ENCODE results near the gene FBXL5. TPM values are rescaled to one million over a fixed set of nuclear protein-coding genes. Genes with fewer than 3 reads are reported as not detected.

Gene FBXL5
- polyA plus RNA-seq, 1 experiment, result 20.5 TPM

DNA sequence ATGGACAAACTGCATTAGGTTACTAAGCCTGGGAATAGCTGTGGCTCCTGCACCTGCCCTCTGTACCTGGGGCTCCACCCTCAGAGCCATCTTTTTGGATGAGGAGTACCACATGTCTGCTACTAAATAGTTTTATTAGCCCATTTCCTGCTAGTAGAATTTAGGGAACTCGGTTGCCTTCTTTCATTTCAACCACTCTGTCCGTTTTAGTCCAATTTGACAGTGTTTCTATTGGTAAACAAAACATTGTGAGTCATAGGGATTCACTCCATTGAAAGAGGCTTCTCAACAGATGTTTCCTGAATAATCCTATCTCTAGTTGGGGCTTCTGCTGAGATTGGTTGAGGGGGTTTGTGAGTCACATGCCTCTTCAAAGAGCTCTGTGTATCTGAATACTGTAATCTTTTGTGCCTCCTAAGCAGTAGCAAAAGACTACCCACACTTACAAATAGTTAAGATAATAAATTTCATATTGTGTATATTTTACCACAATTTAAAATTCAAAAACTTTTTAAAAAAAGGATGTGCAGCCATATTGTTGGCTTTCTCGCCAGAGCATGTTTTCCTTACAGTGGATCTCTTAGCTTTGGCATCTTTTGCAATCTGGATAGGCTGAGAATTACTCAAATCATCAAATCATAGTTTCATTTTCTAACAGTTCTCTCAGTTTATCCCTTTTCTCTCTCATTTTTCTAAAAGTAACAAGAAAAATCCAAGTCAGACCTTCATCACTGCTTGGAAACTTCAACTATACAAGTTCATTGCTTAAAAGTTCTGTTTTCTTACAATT, 36.4 kb upstream of the FBXL5 start:
- TF ChIP-seq, protein P1, sequence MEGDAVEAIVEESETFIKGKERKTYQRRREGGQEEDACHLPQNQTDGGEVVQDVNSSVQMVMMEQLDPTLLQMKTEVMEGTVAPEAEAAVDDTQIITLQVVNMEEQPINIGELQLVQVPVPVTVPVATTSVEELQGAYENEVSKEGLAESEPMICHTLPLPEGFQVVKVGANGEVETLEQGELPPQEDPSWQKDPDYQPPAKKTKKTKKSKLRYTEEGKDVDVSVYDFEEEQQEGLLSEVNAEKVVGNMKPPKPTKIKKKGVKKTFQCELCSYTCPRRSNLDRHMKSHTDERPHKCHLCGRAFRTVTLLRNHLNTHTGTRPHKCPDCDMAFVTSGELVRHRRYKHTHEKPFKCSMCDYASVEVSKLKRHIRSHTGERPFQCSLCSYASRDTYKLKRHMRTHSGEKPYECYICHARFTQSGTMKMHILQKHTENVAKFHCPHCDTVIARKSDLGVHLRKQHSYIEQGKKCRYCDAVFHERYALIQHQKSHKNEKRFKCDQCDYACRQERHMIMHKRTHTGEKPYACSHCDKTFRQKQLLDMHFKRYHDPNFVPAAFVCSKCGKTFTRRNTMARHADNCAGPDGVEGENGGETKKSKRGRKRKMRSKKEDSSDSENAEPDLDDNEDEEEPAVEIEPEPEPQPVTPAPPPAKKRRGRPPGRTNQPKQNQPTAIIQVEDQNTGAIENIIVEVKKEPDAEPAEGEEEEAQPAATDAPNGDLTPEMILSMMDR (IDR thresholded peaks at IDR 0.05; ENCODE audit: insufficient read depth, low read depth, low read length), result no peak
- POLR2A ChIA-PET, result no interaction called here
- no peaks in the 10 kb centered on the region for H3K36me3 ChIP-seq (ENCODE audit: control insufficient read depth, insufficient read depth, low read length)
- no peak overlapping the region for H3K4me3 ChIP-seq (ENCODE audit: low read depth, low read length)
- no peaks in the 10 kb centered on the region for H3K27me3 ChIP-seq (ENCODE audit: control insufficient read depth, insufficient read depth, low read length)
- DNase-seq (ENCODE audit: low read depth), result no peak
- CTCF ChIA-PET, result no interaction called here

DNA sequence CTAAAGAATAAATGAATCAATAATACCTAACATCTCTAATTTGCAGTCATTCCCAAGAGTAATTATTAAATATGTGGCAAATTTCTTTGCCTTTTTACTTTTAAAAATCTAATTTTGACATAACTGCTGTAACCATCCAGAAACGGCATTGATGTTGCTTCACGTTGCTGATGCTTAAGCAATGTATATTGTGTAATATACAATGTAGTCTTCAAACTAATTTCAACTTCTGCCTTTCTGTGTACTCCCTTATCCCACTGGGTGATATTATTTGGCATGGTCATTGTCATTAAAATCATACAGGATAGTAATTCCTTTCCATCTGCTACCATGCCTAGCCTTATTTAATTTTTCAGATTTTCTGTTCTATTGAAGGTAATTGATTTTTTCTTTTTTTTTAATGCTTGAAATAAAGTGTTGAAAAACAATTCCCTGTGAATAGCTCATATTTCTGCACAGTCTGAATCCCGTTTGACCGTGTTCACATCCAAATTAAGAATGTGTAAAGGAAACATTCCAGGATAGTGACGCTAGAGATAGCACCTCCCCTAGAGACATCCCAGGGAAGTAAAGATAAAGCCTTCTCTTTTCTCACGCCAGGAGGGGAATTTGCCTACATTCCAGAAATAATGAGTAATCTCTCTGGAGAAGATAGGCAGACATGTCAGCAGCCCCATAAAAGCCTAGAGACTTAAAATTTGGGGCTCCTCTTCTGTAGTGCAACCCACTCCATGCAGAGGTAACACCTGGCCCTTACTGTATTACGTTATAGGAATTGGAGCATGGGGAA, 35.1 kb upstream of the FBXL5 start:
- CTCF ChIA-PET, result interaction anchor here (0.7 kb wide), 1 partner anchor 219 kb away, joined by 3 read pairs; no protein-coding TSS in a partner anchor
- H3K36me3 ChIP-seq (ENCODE audit: control insufficient read depth, insufficient read depth, low read length), result no peaks in the 10 kb centered on the region
- POLR2A ChIA-PET, result interaction anchor here (0.6 kb wide), 1 partner anchor 517 kb away, joined by 5 read pairs; no protein-coding TSS in a partner anchor
- H3K4me3 ChIP-seq (ENCODE audit: low read depth, low read length), result no peak overlapping the region
- no peaks in the 10 kb centered on the region for H3K27me3 ChIP-seq (ENCODE audit: control insufficient read depth, insufficient read depth, low read length)
- TF ChIP-seq, protein P1 (IDR thresholded peaks at IDR 0.05; ENCODE audit: insufficient read depth, low read depth, low read length), result no peak
- DNase-seq (ENCODE audit: low read depth), result peak; percentile 78

DNA sequence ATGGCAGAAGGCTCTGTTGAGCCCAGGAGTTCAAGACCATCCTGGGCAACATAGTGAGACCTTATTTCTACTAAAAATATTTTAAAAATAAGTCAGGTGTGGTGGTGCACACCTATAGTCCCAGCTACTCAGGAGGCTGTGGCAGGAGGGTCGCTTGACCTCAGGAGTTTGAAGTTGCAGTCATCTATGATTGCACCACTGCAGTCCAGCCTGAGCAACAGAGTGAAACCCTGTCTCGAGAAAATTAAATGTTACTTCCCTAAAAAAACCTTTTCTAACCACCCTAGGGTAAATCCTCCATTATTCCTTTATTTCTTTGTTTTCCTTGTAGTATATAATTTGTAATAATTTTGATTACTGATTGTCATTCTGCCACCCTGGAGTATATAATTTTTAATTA, 34.4 kb upstream of the FBXL5 start:
- no peaks in the 10 kb centered on the region for H3K27me3 ChIP-seq (ENCODE audit: control insufficient read depth, insufficient read depth, low read length)
- H3K4me3 ChIP-seq (ENCODE audit: low read depth, low read length), result no peak overlapping the region
- TF ChIP-seq, protein P1 (IDR thresholded peaks at IDR 0.05; ENCODE audit: insufficient read depth, low read depth, low read length), result no peak
- no peaks in the 10 kb centered on the region for H3K36me3 ChIP-seq (ENCODE audit: control insufficient read depth, insufficient read depth, low read length)
- CTCF ChIA-PET, result no interaction called here
- POLR2A ChIA-PET, result no interaction called here
- DNase-seq (ENCODE audit: low read depth), result no peak

DNA sequence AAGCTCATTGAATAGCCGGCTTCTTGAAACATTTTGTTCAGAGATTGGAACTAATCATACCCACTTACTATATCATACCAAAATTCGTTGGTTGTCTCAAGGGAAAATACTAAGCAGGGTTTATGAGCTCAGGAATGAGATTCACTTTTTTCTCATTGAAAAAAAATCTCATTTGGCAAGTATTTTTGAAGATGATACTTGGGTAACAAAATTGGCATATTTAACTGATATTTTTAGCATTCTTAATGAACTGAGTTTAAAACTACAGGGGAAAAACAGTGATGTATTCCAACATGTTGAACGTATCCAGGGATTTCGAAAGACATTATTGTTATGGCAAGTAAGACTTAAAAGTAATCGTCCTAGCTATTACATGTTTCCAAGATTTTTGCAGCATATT, 32.9 kb upstream of the FBXL5 start:
- no peak overlapping the region for H3K4me3 ChIP-seq (ENCODE audit: low read depth, low read length)
- TF ChIP-seq, protein P1 (IDR thresholded peaks at IDR 0.05; ENCODE audit: insufficient read depth, low read depth, low read length), result no peak
- DNase-seq (ENCODE audit: low read depth), result no peak
- no peaks in the 10 kb centered on the region for H3K27me3 ChIP-seq (ENCODE audit: control insufficient read depth, insufficient read depth, low read length)
- POLR2A ChIA-PET, result no interaction called here
- no peaks in the 10 kb centered on the region for H3K36me3 ChIP-seq (ENCODE audit: control insufficient read depth, insufficient read depth, low read length)
- CTCF ChIA-PET, result interaction anchor here (0.8 kb wide), 1 partner anchor 15 kb away, joined by 3 read pairs; no protein-coding TSS in a partner anchor

DNA sequence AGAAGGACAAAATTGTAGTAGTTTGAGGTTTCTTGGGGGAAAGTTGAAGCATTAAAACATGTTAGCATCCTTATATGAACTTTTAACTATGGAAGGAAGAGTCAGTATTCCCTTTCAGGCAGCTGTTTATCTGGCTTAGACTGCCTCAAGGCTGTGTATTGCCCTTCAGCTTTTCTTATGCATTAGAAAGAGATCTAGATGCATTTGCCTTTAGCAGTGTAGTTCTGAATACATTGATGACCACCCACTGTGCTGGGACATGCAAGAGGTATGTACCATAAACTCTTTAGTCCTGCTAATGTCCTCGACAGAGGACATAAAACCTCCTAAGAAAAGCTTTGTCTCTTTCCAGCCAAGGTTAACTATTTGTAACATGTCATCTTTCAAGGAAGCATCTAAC, 29.3 kb upstream of the FBXL5 start:
- CTCF ChIA-PET, result interaction anchor here (0.9 kb wide), 1 partner anchor 9 kb away, joined by 3 read pairs; no protein-coding TSS in a partner anchor
- TF ChIP-seq, protein P1 (IDR thresholded peaks at IDR 0.05; ENCODE audit: insufficient read depth, low read depth, low read length), result no peak
- no peaks in the 10 kb centered on the region for H3K36me3 ChIP-seq (ENCODE audit: control insufficient read depth, insufficient read depth, low read length)
- H3K4me3 ChIP-seq (ENCODE audit: low read depth, low read length), result no peak overlapping the region
- no peak for DNase-seq (ENCODE audit: low read depth)
- H3K27me3 ChIP-seq (ENCODE audit: control insufficient read depth, insufficient read depth, low read length), result no peaks in the 10 kb centered on the region
- POLR2A ChIA-PET, result no interaction called here

Measured in BJ (cell line).